Kidney epithelial cell (primary cell): ENCODE measurements around the gene FCGR2B. TPM values are rescaled to one million over a fixed set of nuclear protein-coding genes. Genes with fewer than 3 reads are reported as not detected.

ENCODE experiments used
- DNase-seq: peaks from one replicate; pipeline ENCODE4 v3.0.0-alpha.2; 2010; ENCODE audit warnings: low read depth
- H3K27me3 ChIP-seq: 2 replicates; pipeline ENCODE4 v1.6.0; 2011; ENCODE audit warnings: low read length; ENCODE audit not compliant: control insufficient read depth, insufficient read depth
- H3K36me3 ChIP-seq: 2 replicates; pipeline ENCODE4 v1.5.1; 2011; ENCODE audit warnings: low read length; ENCODE audit not compliant: control insufficient read depth, insufficient read depth
- H3K4me3 ChIP-seq: 2 replicates; pipeline ENCODE4 v1.5.1; 2011; ENCODE audit warnings: low read depth, mild to moderate bottlenecking, control low read depth, low read length
- total RNA-seq: library from RNA; depleted of rRNA; stranded (reverse); fragments of >200 nt; gene quantifications from 2 replicates; pipeline ENCODE4 v1.2.3, GENCODE V29; 2015
- TF ChIP-seq, protein P1 (sequence below): IDR thresholded peaks from 2 replicates; pipeline ENCODE4 v1.5.1; 2011; ENCODE audit warnings: mild to moderate bottlenecking, moderate library complexity, low read length, control low read depth, inconsistent platforms; ENCODE audit not compliant: insufficient read depth, poor library complexity, severe bottlenecking

The FCGR2B gene
- total RNA-seq, 1 donor from 2014 or later, result not detected

DNA sequence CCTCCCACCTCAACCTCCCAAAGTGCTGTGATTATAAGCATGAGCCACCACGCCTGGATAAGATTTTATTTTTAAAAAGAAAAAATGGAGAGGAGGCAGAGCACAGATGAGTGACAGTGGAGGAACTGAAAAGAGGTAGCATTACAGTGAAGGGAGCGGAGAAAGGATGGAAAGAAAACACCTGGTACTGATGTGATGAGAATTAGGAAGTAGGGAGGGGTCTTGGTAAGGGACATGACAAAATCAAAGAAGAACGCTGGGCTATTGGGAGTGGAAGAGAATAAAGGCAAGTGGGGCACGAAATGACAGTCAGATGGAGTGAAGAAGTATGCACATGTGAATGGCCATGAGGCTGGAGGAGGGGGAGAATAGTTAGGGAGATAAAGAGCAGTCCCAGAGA, 46.4 kb downstream of the FCGR2B start:
- Histone ChIP-seq H3K4me3 (no peak overlapping the region), H3K27me3 (no peaks in the 10 kb centered on the region), H3K36me3 (no peaks in the 10 kb centered on the region)
- TF ChIP-seq, protein P1, sequence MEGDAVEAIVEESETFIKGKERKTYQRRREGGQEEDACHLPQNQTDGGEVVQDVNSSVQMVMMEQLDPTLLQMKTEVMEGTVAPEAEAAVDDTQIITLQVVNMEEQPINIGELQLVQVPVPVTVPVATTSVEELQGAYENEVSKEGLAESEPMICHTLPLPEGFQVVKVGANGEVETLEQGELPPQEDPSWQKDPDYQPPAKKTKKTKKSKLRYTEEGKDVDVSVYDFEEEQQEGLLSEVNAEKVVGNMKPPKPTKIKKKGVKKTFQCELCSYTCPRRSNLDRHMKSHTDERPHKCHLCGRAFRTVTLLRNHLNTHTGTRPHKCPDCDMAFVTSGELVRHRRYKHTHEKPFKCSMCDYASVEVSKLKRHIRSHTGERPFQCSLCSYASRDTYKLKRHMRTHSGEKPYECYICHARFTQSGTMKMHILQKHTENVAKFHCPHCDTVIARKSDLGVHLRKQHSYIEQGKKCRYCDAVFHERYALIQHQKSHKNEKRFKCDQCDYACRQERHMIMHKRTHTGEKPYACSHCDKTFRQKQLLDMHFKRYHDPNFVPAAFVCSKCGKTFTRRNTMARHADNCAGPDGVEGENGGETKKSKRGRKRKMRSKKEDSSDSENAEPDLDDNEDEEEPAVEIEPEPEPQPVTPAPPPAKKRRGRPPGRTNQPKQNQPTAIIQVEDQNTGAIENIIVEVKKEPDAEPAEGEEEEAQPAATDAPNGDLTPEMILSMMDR, result no peak
- DNase-seq, result no peak

DNA sequence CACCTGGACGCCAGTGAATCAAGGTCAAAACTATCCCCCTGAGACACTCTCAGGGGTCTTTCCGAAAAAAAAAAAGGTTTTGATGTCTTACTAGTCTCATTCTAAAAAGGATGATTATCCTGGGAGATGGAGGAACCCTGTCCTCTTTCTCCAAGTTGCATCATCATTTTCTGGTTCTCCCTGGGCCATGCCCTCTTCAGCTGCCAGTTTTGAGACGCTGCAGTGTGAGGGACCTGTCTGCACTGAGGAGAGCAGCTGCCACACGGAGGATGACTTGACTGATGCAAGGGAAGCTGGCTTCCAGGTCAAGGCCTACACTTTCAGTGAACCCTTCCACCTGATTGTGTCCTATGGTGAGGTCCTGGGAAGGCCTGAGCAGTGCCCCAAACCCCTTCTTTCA, 47.6 kb downstream of the FCGR2B start:
- Histone ChIP-seq H3K27me3 (no peaks in the 10 kb centered on the region), H3K36me3 (no peaks in the 10 kb centered on the region), H3K4me3 (no peak overlapping the region)
- DNase-seq, result no peak
- TF ChIP-seq, protein P1, result no peak

DNA sequence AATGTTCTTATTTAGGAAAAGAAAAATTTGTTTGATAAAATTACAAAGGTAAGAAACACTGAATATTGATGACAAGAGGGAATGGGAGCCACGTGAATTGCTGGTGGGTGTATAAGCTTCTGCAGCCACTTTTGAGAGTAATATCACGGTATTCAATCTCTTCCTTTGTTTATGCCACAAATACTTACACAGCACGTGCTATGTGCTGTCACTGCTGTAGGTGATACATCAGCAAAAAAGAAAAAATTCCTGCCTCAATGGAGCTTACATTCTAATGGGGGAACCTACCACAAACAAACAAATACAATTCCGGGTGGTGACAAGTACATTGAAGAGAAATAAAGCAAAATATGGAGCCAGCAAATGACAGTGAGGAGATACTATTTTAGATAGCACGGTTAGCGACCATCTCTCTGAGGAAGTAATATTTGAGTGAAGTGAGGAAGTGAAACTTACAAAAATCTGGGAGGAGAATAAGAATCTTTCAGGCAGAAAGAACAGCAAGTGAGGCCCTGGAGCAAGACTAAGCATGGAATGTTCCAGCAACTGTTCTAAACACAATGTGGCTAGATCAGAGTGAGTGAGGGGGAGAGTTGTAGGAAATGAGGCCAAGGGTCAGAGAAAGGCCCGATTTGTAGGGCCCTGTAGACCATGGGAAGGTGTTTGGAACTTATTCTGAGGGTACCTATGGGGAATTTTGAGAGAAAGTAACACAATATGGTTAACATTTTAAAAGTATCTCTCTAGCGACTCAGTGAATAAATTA, 55.8 kb downstream of the FCGR2B start:
- no peaks in the 10 kb centered on the region for H3K36me3 ChIP-seq
- H3K27me3 ChIP-seq, result no peaks in the 10 kb centered on the region
- TF ChIP-seq, protein P1, result no peak
- no peak for DNase-seq
- no peak overlapping the region for H3K4me3 ChIP-seq

DNA sequence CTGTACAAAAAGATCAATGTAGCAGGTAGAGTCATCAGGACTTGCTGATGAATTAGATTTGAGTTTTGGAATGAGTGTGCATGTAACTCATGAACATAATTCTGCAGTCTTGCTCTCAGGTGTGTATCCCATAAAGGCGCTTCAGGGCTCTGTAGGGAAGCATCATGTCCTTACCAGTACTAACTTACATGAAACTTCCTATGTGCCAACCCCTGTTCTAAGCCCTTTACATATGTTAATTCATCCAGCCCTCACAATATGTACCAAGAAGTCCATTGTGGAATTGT, 56.3 kb downstream of the FCGR2B start:
- TF ChIP-seq, protein P1, result no peak
- H3K36me3 ChIP-seq, result no peaks in the 10 kb centered on the region

DNA sequence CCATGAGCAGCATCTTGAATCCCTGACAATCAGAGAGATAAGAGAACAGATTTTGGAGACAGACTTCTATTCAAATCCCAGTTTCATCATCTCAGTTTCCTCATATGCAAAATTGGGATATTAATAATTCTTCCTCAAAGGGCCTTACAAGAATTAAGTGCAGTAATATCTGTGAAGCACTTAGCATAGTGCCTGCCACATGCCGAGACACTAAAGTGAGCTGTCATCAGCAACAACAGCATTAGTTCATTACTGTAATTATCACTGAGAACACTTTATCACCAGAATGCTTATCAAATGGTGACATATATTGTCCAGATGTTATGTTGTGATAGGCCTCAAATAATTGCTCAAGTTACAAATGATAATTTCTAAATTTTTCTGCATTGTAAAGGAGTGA, 57.5 kb downstream of the FCGR2B start:
- Histone ChIP-seq H3K27me3 (no peaks in the 10 kb centered on the region), H3K4me3 (no peak overlapping the region), H3K36me3 (no peaks in the 10 kb centered on the region)
- DNase-seq, result no peak
- TF ChIP-seq, protein P1, result no peak

More for the DNA sequence above, 56.3 kb downstream of the FCGR2B start:
- Histone ChIP-seq H3K4me3 (no peak overlapping the region), H3K27me3 (no peaks in the 10 kb centered on the region)
- DNase-seq, result no peak
